ENCODE results near the gene DNAJC5G.

Gene DNAJC5G

DNA sequence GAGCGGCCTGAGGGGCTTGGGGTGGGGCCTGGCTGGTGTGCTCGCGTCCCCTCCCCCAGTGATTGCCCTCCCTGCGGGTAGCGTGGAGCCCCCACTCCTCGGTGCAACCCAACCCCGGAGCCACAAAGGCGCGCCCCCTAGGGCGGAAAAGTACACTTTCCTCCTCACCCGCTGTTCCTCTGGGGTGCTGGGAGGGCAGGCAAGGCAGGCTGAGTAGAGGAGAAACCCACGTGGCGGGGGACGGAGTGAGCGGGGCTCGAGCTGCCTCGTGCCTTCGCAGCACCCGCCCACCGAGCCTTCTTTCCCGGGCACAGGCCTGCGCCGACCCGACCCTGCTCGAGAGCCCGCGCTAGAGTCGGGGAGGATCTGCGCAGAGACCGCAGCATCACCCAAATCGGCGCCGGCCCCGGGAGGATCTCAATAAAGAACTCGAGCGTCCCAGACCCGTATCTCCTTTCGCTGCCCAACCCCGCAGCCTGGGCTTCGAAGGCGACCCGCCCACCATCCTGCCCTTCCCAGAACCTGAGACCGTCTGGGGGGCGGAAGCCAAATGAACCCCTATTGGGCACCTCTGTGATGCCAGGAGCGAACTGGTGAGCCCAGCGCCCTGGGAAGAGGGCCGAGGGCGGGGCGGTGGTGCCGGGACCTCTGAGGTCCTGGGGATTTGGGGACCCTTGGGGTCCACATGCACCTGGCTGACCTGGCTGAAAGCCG lies 31.5 kb downstream of the DNAJC5G start:
- Histone ChIP-seq H3K9me3 (ENCODE audit: insufficient read depth, low read length, severe bottlenecking) (no peaks in the 10 kb centered on the region), H3K27ac (ENCODE audit: low read length) (no peak overlapping the region), H3K4me2 (ENCODE audit: insufficient read depth, low read length) (no peak overlapping the region), H3K4me3 (ENCODE audit: low read depth in 1 of 2, low read length in 2 of 2) (no peak overlapping the region), H4K20me1 (ENCODE audit: insufficient read depth, low read length) (peaks cover 7% of the 10 kb centered on the region), H3K4me1 (ENCODE audit: insufficient read depth, low read length) (peaks cover 5% of the 10 kb centered on the region), H3K36me3 (ENCODE audit: insufficient read depth, low read length) (peaks cover 20% of the 10 kb centered on the region), H2AFZ (ENCODE audit: low read depth, low read length) (no peak overlapping the region), H3K27me3 (ENCODE audit: insufficient read depth, low read length, poor library complexity) (no peaks in the 10 kb centered on the region), H3K79me2 (ENCODE audit: insufficient read depth, low read length) (no peaks in the 10 kb centered on the region), H3K9ac (ENCODE audit: low read depth, low read length) (no peak overlapping the region)
- DNase-seq (no peak), ATAC-seq (ENCODE audit: insufficient read depth, low read depth) (no peak)
- TF ChIP-seq, protein P1, sequence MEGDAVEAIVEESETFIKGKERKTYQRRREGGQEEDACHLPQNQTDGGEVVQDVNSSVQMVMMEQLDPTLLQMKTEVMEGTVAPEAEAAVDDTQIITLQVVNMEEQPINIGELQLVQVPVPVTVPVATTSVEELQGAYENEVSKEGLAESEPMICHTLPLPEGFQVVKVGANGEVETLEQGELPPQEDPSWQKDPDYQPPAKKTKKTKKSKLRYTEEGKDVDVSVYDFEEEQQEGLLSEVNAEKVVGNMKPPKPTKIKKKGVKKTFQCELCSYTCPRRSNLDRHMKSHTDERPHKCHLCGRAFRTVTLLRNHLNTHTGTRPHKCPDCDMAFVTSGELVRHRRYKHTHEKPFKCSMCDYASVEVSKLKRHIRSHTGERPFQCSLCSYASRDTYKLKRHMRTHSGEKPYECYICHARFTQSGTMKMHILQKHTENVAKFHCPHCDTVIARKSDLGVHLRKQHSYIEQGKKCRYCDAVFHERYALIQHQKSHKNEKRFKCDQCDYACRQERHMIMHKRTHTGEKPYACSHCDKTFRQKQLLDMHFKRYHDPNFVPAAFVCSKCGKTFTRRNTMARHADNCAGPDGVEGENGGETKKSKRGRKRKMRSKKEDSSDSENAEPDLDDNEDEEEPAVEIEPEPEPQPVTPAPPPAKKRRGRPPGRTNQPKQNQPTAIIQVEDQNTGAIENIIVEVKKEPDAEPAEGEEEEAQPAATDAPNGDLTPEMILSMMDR (IDR thresholded peaks at IDR 0.05; ENCODE audit: borderline replicate concordance, extremely low read depth, low read length, poor library complexity, severe bottlenecking) = no peak
- TF ChIP-seq EZH2 (IDR thresholded peaks at IDR 0.05; ENCODE audit: borderline replicate concordance, low read depth, low read length, severe bottlenecking) = no peak

DNA sequence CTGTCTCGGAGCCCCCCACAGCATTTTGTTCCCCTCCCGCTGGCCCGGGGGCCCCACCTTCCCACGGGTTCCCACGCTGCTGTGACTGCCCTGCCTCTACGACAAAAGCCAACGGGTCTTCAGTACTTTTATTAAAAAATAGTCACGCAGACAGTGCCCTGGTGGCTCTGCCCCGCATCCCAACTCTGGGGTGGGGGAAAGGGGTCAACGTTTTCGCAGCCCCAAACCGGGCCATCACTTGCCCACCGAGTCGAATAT lies 32.0 kb downstream of the DNAJC5G start:
- H3K27me3 ChIP-seq (ENCODE audit: insufficient read depth, low read length, poor library complexity) = no peaks in the 10 kb centered on the region
- H3K79me2 ChIP-seq (ENCODE audit: insufficient read depth, low read length) = no peaks in the 10 kb centered on the region
- DNase-seq = no peak
- no peak overlapping the region for H3K27ac ChIP-seq (ENCODE audit: low read length)
- H3K4me2 ChIP-seq (ENCODE audit: insufficient read depth, low read length) = no peak overlapping the region
- H3K9ac ChIP-seq (ENCODE audit: low read depth, low read length) = no peak overlapping the region
- ATAC-seq (ENCODE audit: insufficient read depth, low read depth) = no peak
- no peak for TF ChIP-seq EZH2 (IDR thresholded peaks at IDR 0.05; ENCODE audit: borderline replicate concordance, low read depth, low read length, severe bottlenecking)
- TF ChIP-seq, protein P1 (IDR thresholded peaks at IDR 0.05; ENCODE audit: borderline replicate concordance, extremely low read depth, low read length, poor library complexity, severe bottlenecking) = no peak
- H4K20me1 ChIP-seq (ENCODE audit: insufficient read depth, low read length) = peaks cover 7% of the 10 kb centered on the region
- no peak overlapping the region for H2AFZ ChIP-seq (ENCODE audit: low read depth, low read length)
- H3K9me3 ChIP-seq (ENCODE audit: insufficient read depth, low read length, severe bottlenecking) = no peaks in the 10 kb centered on the region
- H3K4me3 ChIP-seq (ENCODE audit: low read depth in 1 of 2, low read length in 2 of 2) = no peak overlapping the region
- H3K4me1 ChIP-seq (ENCODE audit: insufficient read depth, low read length) = peaks cover 5% of the 10 kb centered on the region
- peaks cover 25% of the 10 kb centered on the region for H3K36me3 ChIP-seq (ENCODE audit: insufficient read depth, low read length)

DNA sequence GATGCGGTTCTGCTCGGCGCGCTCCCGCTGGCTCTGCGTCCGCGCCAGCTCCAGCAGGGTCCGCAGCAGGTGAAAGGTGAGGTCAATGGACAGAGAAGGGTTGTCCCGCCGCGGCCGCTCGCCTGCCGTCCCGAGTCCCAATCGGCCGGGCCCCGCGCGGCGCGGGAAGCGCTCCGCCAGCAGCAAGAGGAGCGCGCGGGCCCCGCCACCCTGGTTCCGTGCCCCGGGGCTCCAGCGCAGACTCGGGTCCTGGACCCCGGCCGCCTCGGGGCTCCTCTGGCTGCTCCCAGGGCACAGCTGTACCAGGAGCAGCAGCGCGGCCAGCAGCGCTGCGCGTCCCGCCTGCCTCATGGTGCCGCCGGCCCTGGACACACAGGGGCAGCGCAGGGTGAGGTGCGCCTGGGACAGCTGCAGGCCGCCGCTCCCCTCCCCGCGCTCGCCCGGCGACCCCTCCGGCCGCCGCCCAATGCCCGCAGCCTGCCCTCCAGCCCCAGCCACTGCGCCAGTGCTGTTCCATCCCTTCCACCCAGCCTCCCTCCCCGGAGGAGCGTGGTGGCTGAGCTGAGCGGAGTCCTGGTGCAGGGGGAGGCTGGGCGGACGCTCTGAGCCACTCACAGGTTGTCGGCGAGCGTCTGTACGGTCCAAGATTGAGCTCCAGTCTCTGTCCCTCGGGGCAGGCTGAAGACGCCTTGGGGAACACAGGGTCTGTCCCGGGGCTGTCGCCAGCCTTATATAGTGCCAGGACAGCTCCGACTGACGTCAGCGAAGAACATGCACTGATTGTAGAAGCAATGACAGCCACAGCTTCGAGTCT lies 32.5 kb downstream of the DNAJC5G start:
- no peak for ATAC-seq (ENCODE audit: insufficient read depth, low read depth)
- no peaks in the 10 kb centered on the region for H3K27me3 ChIP-seq (ENCODE audit: insufficient read depth, low read length, poor library complexity)
- H2AFZ ChIP-seq (ENCODE audit: low read depth, low read length) = no peak overlapping the region
- peaks cover 25% of the 10 kb centered on the region for H3K36me3 ChIP-seq (ENCODE audit: insufficient read depth, low read length)
- H3K79me2 ChIP-seq (ENCODE audit: insufficient read depth, low read length) = no peaks in the 10 kb centered on the region
- no peak overlapping the region for H3K9ac ChIP-seq (ENCODE audit: low read depth, low read length)
- no peak for DNase-seq
- H3K27ac ChIP-seq (ENCODE audit: low read length) = no peak overlapping the region
- no peak overlapping the region for H3K4me2 ChIP-seq (ENCODE audit: insufficient read depth, low read length)
- no peak overlapping the region for H3K4me3 ChIP-seq (ENCODE audit: low read depth in 1 of 2, low read length in 2 of 2)
- H3K9me3 ChIP-seq (ENCODE audit: insufficient read depth, low read length, severe bottlenecking) = no peaks in the 10 kb centered on the region
- TF ChIP-seq, protein P1 (IDR thresholded peaks at IDR 0.05; ENCODE audit: borderline replicate concordance, extremely low read depth, low read length, poor library complexity, severe bottlenecking) = no peak
- TF ChIP-seq EZH2 (IDR thresholded peaks at IDR 0.05; ENCODE audit: borderline replicate concordance, low read depth, low read length, severe bottlenecking) = no peak
- H4K20me1 ChIP-seq (ENCODE audit: insufficient read depth, low read length) = peaks cover 7% of the 10 kb centered on the region
- peaks cover 5% of the 10 kb centered on the region for H3K4me1 ChIP-seq (ENCODE audit: insufficient read depth, low read length)
